M059J (cell line): ENCODE results near the gene GSDME. TPM values are rescaled to one million over a fixed set of nuclear protein-coding genes. Genes with fewer than 3 reads are reported as not detected.
"Not testable (repeated sequence)": the region's sequence is repeated elsewhere in the genome, so short reads cannot be mapped to it uniquely, and the experiment has no call there.

Experiments used
- DNase-seq: peaks from one replicate; pipeline ENCODE4 v3.0.0-alpha.2; 2012; ENCODE audit warnings: low read depth
- total RNA-seq: library from RNA; depleted of rRNA; stranded (reverse); fragments of >200 nt; shearing (Covaris generic); gene quantifications from 2 replicates; pipeline ENCODE4 v1.2.3, GENCODE V29; 2014; rRNA removed

Gene GSDME
- total RNA-seq, result 17.4 and 24.8 TPM in 2 replicates

DNA sequence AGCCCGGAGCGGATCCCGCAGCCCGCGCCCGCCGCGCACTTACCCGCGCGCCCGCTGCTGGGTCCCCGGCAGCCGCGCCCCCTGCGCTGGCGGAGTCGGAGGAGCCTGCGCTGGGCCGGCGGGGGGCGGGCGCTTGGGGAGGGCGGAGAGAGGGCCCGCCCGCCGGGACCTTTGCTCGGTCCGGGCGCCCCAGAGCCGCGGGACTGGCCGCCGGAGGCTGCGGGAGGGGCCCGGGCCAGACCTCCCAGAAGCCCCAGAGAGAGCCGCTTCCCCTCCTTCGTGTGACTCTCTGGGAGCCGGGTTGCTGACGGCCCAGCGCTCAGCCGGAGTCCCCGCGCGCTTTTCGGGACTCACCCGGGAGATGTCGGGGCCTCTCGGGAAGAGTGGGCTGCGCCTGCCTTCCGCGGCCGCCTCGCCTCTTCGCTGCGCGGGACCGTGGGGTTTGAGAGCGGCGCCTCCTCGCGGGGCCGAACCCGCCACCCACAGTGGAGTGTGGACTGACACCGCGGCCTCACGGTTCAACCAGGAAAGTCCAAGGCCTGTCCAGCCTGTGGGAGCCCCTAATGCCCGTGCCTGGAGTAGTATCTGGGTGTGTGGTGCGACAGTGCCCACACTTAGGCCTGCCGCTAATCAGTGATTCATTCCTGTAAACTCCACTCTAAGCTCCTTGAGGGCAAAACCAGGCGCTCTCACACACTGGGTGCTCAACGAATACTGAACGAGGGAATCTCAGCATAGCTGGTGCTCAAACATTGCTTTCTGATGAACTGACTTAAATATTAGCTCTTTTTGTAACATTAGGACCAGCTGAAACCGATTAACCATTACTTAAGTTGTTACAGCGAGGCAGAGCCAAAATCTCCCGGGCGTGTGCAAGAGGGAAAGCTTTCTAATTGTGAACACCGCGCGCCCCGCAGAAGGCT, at the start of gene GSDME:
Gene GSDME (minus strand): TSS at position 112 of the 923 bp plus-strand sequence. CDS start 7,690 bp downstream, outside the sequence.
- DNase-seq, result peak; percentile 81

DNA sequence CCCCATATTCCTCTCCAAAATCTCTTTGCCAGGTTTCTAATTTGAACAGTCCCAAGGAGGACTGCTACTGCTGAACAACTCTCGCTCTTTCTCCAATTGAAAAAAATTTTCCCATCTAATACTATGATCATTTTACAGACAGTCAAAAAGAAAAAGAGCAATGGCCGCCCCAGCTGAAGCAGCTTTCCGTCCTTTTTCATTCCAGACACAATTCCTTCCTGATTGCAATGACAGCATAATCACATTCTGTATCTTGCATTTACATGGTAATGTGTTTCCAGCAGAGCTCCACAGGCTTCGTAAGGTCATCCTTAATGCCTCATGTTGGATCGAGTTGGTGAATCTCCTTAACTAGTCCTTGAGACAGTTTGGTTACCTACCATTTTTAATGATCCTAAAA, 45.0 kb upstream of the GSDME start:
- DNase-seq, result no peak

DNA sequence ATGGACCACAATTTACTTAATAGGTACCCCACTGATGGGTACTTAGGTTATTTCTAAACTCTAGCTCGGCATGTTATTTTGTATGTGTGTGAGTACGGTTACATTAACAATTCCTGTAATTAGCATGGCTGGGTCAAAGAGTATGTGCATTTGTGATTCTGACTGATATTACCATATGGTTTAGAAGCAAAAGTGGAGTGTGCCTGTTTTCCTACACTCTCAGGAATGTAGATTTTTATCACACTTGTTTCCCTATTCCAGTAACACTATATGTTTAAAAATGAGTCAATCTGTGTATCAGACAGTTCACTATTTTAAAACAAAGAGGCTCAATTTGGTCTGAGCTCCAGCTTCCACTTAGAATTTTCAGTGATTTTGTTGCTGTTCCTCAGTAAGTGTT, 44.6 kb upstream of the GSDME start:
- DNase-seq, result no peak

DNA sequence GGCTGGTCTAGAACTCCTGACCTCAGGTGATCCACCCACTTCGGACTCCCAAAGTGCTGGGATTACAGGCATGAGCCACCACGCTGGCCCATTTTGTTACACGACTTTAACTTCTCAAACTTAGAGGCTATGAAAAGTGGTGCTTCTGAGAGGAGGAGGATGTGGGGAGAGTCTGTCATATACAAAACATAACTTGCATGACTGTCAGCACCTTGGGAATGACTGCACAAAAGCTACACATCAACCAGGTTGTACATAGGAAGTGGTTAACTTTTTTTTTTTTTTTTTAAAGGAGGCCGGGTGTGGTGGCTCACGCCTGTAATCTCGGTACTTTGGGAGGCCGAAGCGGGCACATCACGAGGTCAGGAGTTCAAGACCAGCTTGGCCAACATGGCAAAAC, 43.4 kb upstream of the GSDME start:
- DNase-seq, result no peak

DNA sequence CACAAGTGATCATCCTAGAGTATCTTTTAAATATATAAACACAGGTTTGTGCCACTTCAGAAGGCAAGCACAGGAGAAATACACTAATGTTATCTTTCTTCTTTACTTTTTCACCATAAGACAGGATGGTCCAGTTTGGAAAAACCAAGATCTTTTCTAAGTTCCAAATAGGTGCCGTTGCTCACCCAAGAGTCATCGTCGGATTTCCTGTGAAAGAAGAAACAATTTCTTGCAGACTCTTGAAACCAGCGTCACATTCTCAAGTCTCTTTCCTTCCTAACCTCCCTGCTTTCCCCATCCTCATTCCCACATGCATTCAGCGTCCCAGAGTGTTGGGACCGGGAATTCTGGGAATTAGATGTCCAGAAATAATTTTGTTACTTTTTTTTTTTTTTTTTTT, 42.8 kb upstream of the GSDME start:
- no peak for DNase-seq

DNA sequence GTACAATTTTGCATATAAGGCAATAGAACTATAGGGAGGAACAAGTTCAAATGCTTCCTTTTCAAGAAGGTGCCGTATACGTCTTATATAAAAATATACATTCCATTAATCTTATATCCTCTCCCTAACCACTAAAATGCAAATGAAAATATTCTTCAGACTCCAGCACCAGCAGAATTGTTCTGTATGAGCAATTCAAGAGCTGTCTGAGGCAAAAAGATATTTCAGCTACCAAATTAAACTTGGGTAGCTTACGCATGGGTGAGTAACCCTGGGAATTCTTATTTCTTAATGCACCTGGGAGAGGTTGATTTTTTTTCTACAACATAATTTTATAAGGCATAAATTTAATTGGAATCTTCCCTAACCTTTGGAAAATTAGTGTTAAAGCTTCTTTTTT, 42.2 kb upstream of the GSDME start:
- DNase-seq, result no peak

DNA sequence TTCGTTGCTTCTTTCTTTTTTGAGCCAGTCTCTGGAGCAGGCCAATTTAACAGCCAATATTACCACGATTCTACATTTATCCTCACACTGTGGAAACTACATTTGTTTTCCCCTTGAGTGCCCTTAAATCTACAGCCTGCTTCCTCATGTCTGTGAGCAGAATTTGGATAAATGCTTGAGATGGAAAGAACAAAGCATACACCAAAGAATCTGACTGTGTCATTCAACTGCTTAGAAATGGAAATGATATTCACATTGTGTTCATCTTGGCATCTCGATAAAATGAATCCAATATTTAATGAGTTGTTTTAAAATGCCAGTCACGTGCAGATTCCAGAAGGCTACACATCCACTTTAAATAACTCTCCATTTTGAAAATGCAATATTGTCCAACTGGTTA, 41.0 kb upstream of the GSDME start:
- no peak for DNase-seq

DNA sequence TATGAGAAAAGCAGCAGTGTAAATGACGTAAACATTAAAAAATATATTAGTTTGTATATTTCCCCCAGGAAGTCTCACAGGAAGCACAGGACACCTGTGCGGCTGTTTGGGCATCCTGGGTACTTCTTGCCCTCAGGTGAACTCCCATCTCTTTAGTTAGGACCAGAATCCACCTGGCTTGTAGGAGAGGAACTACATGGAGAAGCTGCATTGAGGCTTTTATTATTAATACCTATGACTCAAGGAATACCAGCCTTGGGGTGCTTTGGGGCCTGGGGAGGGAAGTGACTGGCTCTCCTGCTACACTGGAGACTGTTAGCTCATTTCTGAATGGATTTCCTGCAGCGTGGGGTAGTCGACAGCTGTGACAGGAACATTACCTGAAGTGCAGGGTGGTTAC, 40.0 kb upstream of the GSDME start:
- peak; percentile 7 for DNase-seq

DNA sequence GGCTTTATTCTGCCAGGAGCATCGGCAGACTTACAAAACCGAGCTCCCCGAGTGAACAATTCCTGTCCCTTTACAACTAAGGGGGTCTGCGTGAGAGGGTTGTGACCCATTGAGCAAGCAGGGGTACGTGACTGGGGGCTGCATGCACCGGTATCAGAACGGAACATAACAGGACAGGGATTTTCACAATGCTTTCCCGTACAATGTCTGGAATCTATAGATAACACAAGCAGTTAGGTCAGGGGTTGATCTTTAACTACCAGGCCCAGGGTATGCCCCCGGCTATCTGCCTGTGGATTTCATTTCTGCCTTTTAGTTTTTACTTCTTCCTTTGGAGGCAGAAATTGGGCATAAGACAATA, 38.1 kb upstream of the GSDME start:
- no peak for DNase-seq

DNA sequence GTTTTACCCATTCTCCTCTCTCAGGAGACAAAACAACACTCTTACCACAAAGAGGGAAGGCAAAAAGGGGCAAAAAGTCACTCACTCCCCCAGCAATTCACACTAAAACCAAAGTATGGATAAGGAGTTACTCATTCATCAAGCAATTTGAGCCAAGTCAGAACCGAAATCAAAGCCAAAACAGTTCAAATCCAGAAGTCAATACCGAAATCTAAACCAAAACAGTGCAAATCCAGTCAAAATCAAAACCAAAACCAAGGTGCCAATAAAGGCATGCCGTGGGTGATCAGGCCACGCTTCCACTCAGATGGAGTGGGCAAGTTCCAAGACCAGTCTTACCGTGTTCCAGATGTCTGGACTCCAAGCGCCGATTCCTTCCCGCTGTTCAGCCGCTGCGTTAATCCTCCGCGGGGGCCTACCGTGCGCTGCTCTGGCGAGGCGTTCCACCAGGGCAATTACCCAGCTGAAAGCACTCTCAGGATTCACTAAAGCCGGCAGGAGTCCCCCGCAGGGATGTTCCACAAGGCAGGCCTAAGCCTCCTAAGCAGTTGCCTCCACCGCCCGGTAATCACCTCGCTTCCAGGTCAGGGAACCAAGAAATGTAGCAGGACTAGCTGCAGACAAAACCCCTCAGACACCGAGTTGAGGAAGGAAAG, 37.6 kb upstream of the GSDME start:
- not testable (repeated sequence) for DNase-seq

DNA sequence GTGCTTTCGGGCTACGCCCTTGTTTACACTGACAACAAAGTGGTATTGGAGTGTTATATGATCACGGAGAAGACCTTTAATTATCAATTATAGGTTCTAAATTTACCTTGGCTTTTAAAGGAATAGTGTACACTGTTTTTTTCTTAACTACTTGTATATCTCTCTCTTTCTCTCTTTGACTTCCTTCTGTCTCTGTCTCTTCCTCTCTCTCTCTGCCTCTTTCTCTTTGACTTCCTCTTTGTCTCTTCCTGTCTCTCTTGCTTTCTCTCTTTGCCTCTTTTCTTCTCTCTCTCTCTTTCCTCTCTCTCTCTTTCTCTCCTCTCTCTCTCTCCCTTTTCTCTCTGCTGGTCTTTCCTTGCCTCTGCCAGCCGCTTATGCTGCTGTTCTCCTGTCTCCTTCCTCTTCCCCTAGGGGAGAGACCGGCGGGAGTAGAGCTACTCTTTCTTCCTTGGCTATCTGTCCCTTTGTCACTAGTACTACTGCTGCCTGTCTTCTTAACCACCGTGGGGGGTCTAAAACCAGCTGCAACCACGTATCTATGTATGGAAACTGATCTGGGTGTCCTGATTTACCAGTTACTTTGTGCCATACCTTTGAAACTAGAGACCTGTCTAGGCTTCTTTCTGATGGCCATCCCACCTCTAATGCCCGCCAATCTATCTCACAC, 36.9 kb upstream of the GSDME start:
- no peak for DNase-seq

DNA sequence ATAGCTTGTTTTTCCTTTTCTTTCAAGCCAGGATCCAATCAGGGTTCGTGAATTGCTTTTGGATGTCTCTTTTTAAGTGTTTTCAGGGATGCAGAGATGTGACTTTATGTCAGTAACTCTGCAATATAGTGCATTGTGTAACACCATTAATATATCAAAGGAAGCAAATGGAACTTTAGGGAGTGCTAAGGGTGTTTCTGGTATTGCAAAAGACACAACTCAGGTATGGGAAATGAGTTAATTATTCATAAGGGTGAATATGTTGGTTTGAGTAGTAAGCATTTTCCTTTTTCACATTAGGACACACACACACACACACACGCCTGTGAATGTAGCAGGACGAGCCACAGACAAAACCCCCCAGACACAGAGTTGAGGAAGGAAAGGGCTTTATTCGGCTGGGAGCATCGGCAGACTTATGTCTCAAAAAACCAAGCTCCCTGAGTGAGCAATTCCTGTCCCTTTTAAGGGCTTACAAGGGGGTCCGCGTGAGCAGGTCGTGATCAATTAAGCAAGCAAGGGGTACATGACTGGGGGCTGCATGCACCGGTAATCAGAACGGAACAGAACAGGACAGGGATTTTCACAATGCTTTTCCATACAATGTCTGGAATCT, 31.8 kb upstream of the GSDME start:
- DNase-seq, result no peak

DNA sequence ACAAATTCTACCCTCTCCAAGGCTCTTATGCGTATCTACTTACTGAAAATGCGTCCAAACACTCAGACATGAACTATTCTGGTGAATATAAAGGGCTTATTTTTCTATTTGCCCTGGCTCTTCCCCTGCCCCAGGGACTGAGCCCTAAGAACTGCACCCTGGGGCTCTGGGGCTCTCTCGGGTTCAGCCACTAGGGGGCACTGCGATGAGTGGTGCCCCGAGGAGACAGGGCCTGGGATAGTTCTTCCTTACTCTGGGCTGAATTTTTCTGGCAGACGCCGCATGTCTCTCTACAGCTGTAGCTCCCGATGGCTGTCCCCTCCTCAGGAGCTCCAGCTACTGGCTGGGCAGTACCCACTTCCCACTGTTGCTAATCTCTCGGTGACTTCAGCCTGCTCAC, 30.8 kb upstream of the GSDME start:
- no peak for DNase-seq

DNA sequence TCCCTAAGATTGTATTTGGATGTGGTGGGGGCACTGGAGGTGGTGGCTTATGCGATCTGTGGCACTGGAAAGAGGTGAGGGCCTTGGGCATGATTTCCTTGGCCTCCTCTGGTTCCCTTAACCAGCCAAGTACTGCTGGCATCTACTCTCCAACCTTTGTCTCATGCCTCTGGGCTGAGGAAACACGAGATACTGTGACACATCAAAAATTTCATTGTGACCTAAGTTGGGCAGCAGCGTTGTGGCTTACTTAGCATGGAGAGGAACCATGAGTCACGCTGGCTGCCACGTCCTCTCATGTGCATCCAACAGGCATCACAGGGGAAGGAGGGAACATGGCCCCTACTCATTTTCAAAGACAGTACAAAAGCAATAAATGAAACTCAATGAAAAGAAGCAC, 29.7 kb upstream of the GSDME start:
- DNase-seq, result peak; percentile 100

DNA sequence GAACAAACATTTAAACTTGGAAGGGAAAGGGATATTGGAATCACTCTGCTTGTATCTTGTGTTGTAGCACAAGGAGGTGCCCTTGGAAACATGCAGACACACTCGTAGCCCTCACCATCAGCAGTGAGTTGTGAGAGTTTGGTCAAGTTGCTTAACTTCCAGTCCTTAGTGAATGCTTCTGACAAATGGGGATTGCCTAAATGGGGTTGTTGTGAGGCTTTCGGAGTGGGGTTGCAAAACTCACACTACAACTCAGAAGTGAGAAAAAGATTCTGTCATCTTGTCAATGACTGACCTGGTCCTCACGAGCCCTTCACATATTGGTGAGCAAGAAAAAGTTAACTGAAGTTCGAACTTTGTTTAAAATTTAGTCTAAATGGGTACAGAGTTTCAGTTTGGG, 29.0 kb upstream of the GSDME start:
- DNase-seq, result peak; percentile 8

DNA sequence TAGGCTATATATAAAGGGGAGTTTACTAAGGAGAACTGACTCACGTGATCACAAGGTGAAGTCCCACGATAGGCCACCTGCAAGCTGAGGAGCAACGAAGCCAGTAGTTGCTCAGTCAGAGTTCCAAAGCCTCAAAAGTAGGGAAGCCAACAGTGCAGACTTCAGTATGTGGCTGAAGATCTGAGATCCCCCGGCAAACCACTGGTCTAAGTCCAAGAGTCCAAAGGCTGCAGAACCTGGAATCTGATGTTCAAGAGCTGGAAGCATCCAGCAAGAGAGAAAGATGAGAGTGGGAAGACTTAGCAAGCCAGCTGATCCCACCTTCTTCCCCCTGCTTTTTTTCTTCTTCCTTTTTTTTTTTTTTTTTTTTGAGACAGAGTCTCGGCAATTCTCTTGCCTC, 27.0 kb upstream of the GSDME start:
- DNase-seq, result no peak

DNA sequence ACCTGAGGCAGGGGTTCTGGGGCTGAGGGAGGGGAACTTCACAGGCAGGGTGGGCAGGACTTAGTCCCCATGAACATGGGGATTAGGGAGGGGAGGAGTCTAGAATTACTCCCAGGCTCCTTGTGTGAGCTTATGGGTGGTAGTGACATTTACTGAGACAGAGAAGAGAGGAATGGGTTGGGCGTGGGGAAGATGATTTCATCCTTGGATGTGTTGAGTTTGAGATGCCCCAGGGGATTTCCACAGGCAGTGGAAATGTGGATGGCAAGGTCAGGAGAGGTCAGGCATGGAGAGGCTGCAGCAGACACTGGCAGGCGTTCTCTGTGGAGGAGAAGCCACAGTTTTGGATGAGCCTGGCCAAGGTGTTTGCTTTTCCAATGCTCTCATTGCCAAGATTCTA, 26.4 kb upstream of the GSDME start:
- peak; percentile 82 for DNase-seq

DNA sequence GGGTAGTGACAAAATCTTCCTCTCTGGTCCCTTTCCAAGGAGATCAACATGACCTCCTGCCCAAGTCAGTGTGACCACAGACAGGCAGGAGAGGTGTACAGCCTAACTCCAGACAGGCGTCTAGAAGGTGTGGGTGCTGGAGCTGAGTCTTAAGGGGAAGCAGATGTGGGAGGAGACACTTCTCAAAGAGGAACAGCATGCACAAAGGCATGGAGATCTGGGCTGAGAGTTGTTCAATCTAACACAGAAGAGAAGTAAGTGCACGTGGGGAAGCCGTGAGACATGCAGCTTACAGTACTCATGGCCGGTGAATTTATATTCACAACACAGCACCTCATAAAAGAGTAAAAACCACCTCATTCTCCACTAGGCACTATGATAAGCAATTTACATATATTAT, 23.8 kb upstream of the GSDME start:
- DNase-seq, result no peak

DNA sequence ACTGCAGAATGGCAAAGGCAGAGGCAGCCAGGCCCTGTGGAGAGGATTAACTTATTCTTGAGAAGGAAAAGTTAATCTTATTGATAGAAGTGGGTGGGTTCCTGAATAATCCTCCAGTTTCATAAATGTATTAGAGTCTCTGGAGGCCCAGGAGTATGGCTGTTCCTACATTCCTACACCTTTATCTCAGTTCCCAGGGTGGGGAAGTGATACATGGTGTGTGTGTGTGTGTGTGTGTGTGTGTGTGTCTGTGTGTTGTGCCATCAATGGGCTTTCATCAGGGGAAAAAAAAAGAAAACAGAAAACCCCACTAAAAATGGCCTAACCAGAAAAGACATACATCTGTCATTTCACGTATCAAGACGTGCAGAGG, 22.0 kb upstream of the GSDME start:
- DNase-seq, result no peak

DNA sequence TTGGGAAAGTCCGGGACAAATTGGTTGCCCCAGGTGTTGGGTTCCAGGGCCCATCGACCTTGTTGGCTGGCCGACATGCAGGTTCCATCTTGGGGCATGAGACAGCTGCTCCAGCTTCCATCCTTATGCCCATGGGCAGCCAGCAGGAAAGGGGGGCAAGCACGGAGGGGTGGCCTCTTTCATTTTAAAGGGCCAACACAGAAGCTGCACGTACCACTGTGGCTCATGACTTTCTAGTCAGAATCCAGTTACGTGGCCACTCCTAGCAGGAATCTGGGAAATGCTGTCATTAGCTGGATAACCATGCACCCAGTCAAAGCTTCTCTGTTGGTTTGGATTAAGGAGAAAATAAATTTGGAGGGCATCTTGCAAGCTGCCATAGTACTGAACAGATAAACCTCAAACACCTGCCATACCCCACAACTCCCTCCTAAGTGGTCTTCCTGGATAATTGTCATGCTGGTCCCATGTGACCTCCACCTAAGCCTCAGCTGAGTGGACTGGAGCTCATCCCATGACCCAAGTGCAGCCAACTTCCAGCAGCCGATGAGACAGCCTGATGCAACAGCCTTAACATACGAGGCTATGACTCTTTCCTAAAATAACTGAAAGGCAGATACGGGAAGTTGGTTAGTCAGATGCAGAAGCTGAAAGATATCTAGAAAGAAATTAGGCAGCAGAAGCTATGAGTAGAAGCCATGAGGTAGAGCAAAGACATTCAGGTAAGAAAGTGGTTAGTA, 21.4 kb upstream of the GSDME start:
- DNase-seq, result peak; percentile 63

DNA sequence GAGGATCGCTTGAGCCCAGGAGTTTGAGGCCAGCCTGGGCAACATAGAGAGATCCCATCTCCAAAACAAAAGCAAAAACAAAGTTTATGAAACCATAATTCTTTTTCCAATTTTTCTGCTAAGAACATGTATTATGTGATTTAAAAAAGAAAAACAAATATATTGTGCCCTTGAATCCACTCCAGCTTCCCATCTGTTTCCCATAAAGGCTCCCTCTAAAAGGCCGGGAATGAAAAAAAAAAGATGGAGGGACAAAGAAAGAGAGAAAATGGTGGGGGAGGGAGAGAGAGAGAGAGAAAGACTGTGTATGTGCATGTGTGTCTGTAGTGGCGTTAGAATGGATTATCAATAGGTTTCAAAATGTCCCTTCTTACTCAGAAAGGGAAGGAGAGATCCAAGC, 20.5 kb upstream of the GSDME start:
- no peak for DNase-seq

DNA sequence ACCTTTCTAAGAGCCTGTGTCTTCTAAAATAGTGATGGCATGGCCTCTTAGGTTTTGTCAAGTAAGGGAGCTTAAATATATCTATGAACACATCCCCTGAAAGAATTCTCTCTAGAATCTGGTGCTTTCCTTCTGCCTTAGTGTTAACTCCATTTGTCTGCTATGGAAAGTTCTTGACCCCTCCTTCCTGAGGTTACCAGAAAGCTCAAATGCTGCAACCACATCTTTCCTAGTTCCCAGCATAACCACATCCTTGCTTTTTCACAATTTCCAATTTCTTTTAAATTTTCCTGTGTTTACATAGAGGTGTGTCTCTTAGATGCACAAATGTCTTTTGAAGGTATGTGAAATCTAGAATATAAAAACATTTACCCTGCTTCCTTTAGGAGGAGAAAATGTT, 16.4 kb upstream of the GSDME start:
- peak; percentile 29 for DNase-seq
